Measurements from ENCODE around the gene REV1.
A peak's percentile ranks its signal among the peaks of the same experiment; 100 is the strongest.

Gene REV1

GRCh38 chr2:99445065-99445464 is 44.8 kb downstream of the REV1 start:
- no peak for DNase-seq

- DNase-seq, result no peak
Measured at GRCh38 chr2:99444222-99444621, 45.6 kb downstream of the REV1 start.

DNA sequence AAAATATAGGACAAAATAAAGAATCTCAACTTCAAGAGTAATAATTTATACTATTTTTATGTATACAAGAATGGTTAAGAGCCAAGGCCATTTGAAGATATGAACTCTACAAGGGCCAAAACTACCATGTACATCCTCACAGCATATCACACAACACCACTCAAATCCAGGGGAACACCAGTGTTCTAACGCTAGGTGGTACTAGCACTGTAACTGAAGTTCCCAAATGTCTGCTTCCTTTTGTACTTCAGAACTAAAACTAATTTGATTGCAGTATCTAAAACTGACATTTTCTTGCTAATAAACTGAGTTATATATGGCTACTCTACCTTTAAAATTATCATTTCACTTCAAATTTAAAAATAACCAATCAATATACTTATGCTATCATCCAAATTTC is 47.0 kb downstream of the REV1 start:
- no peak for DNase-seq

GRCh38 chr2:99439971-99440505 is 49.8 kb downstream of the REV1 start:
- DNase-seq, result no peak

- no peak for DNase-seq
Measured at GRCh38 chr2:99436874-99437273, 52.9 kb downstream of the REV1 start.

GRCh38 chr2:99433340-99433739 is 56.5 kb downstream of the REV1 start:
- DNase-seq, result no peak

- DNase-seq, result no peak
Measured at GRCh38 chr2:99431587-99432275, 58.1 kb downstream of the REV1 start.

DNA sequence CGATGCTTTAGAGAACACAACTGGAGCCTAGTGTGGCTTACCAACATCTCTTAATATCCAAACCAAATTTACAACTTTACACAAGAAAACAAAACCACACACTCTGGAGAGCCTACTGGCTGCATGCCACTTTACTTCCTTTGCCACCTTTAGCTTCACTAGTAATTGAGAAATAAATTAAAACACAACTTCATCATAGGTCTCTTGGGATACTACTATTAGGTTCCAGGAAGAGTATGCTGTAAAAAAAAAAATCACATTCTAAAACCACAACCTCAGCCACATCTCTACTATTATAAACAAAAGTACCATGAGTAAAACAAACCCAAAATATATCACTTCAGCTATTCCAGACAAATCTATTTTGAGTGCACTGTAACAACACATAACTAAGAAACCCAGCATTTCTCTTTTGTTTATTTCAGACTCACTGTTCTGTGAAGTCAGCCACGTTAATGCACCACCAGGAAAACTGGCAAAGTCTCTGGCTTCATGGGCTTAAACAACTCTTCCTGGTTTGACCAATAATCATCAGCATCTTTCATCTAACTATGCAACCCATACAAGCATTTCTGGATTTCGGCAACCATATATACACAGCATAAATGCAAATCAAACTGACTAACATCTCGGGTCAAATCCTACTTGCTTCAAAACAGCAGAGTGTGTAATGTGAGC is 59.1 kb downstream of the REV1 start:
- no peak for DNase-seq

DNA sequence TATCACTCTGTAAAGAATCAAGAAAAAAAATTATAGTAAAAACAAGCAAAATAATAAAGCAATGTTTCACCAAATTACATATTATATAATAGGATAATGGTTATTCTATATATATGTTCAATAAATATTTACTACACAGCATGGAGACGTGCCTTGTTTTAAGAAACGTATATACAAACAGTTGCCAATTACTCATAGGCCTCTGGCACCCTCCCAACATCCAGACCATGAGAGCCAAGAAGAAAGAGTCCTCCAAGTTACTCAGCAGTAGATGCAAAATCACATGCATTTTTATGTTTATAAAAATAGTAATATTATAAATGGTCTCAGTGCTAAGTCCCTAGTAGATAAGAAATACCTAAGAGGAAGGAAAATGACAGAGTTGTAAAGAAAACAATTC is 64.8 kb downstream of the REV1 start:
- no peak for DNase-seq

DNA sequence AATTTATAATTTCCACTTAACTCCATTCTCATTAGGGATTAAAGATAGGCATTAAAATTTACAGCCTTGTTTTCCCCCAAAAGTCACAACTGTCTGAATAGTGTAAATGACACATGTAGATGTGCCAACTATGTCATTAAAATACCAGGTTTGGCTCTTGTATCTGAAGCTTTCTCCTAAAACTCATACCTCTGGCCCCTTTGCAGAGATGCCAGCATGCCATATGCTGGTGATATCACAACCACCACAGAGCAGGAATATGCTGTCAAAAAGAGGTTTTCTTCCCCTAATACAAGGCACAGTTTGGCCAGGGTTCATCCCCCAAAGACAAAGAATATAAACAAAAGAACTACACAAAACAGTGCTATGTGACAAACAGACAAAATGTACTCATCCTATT is 65.4 kb downstream of the REV1 start:
- DNase-seq, result no peak

DNA sequence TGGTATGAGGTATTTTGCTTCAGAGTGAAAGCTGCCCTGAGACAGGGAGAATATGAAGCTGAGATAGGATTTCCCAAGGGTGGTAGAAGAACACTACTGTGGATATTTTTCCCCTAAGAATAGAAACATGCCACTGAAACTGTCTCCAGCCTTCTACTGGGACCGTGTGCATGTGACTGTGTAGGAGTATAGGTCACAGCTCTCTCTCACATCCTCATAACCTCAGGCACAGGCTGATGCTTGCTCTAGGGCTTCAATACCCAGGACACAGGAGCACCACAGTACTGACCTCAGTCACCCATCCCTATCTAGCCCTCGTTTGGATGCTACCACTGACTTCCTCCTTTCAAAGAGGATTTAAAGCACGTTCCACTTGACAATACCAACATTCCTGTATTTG is 67.2 kb downstream of the REV1 start:
- DNase-seq, result no peak

GRCh38 chr2:99421469-99421868 is 68.3 kb downstream of the REV1 start:
- no peak for DNase-seq

DNA sequence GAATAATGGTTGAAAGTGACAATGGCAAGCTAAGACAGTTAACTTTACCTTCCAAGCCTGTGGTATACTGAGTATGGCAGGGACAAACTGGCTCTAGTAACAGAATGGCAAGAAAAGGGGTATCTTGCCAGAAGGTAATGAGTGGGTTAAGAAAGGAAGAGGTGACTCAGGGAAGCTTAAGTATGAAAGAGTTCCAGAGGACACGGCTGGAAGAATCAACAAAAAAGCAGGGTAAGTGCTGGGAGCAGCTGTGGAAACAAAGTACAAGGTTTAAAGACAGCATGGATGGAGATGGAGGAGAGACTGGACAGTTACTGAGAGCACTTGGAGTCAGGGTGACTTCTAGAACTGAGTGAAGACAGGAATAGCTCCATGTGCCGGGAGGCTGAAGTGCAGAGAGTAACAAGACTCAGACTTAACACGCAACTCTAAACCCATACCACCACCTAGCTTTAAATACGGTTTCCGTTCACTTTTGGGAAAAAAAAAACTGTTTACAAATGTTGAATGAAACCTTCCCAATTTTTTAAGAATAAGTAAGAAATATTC is 69.0 kb downstream of the REV1 start:
- DNase-seq, result no peak

DNA sequence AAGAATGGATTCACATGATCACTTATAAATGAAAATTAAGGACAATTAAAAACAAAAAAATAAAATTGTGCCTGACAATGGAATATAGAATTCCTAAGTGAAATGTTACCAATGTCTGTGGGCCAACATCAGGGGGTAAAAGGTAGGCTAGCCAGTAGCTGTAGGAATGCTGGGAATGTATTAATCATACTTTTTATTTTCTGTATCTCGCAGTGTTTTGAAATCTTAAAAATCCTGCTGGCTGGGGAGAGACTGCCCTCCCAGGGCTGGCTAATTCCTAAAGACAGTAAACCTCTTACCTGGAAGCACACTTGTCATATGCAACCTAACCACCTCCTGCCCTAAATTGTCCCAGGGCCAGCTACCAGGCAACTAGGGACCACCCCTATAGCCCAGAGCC is 69.8 kb downstream of the REV1 start:
- DNase-seq, result no peak

DNA sequence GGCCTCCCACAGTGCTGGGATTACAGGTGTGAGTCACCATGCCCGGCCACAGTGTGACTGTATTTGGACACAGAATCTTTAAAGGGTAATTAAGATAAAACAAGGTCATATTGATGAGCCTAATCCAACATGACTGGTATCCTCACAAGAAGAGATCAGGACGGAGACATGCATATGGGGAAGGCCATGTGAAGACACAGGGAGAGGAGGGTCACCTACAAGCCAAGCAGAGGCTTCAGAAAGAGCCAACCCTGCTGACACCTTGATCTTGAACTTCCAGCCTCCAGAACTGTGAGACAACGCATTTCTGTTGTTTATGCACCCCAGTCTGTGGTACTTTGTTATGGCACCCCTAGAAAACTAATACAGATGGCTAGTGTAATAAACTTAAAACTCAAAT is 72.4 kb downstream of the REV1 start:
- no peak for DNase-seq

DNA sequence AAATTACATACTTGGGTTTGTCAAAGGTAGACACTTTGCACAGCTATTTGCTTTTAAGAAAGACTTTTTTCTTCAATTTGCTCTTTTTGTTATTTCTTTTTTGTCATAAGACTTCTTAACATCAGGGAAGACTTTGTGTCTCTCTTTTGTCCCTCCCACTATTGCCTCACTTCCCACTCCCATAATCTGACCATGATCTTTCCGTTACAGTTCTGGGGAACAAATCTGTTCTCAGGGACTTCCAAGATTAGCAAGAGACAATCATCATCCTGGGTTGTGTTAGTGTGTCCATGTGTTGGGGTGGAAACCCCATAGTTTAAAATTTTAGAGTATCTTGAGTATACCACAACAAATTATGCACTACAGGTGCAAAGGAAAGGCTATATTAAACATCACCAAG is 75.3 kb downstream of the REV1 start:
- DNase-seq, result no peak

DNA sequence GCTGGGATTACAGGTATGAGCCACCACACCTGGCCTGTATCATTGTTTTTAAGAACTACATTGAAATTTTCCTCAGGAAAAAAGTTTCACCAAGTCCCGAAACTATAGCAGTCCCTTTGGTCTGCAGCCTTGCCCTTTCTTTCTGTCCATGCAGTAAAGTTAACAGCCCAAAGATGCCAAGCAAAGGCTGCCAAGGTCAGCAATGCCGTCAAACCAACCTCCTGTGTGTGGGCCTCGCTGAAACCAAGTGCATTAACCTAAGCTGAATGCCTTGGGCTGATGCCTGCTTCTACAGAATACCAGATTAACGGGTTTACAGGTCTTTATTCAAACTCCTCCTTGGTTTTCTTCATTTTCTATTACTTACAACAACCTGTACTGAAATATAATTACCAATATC is 79.5 kb downstream of the REV1 start:
- DNase-seq, result no peak

DNA sequence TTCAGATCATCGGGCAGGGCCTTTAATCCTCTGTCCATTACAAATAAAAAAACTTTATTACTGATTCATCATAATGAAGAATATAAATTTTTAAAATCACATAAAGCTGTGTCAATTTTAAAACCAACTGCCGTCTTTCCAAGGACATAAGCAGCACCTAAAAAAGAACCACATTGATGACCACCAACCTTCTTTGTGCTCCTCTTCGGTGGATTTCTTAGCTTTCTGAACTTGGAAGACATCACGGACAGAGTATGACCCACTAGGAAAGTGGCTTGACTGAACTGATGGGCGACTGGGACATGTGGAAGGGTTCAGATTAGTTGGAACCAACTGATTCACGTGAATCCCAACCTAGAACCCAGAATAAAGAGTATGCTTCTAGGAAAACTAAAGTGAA is 83.7 kb downstream of the REV1 start:
- DNase-seq, result no peak

GRCh38 chr2:99404797-99405669 is 84.8 kb downstream of the REV1 start:
- DNase-seq, result no peak

DNA sequence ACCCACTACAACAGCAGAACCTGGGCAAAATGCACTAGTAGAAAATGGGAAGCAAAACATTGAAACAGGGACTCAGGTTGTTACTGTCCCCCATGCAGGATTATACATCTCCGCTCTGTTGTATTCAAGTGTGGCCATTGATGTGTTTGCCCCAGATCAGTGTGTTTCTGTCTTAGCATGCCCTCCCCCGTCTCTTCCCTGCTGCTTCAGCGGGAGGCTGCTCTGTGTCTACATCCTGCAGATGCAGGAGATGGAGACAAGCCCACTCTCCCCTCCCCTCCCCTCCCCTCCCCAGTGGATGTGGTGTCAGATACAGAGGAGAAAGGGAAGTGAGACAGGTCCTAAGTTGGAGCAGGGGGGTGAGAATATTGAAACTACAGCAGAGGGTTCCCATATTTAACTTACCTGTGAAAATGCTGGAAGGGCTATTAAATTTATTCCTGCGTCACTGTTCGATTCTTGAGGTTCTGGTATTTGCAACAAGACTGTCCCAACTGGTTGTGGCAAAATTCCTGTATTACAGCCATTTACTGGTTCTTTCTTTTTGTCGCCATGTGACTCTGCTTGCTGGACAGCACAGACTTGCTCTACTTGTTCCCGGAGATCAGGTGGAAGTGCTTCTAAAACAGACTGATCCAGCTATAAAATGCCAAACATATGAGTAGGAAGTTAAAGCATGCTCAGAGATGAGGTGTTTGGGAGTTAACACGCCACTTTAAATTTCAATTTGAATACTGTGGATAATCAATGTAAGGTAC is 85.6 kb downstream of the REV1 start:
- no peak for DNase-seq

DNA sequence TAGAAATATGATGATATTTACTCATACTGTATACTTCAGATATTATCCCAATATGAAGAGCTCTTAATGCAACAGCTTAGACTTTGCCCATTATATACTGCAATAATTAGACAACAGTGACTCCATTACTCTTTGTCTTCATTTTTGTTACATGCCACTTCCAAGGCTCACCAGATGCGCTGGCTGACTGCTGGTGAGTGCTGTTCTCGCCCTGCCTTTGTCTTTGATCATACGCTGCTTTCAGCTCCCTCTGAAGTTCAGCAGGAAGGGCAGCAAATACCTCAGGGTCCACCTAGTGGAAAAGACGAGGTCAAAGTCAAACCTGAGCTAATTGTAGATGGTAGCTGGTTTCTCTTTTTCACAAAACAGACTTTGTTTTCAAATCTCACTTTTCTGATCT is 86.3 kb downstream of the REV1 start:
- peak in 1 of 2 donors; percentile 1 for DNase-seq

DNA sequence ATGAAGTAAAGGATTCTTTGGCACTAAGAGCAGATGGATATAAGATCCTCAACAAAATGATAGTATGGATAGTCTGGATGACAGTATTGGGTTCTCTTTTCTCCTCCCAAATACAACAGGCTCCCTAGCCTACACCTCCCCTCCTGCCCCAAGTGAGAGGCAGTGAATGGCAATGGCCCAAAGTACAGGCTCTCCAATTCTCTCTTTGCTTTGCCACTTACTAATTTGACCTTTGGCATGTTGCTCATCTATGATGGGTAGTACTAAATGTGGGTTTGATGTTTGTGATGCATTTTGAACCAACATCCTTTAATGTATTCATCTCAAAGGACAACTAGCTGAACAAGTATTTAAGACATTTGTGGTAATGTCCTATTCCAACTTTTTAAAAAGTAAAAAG is 86.7 kb downstream of the REV1 start:
- no peak for DNase-seq

DNA sequence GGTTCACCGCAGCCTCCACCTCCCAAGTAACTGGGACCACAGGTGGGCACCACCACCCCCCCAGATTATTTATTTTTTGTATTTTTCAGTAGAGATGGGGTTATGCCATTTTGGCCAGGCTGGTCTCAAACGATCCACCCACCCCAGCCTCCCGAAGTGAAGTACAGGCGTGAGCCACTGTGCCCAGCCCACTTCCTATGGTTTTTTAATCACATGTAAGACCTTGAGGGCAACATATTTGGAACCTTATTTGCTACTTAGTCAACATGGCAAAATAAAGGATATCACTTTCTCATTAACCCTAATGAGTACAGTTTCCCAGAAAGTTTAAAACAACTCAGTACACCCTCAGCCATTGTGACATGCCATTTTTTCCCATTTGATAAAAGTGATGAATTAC is 88.0 kb downstream of the REV1 start:
- DNase-seq, result no peak

Data from CD4-positive, alpha-beta T cell treated with Interleukin-1 beta for 1 hour (primary cell).